Breast epithelium (tissue), 3 donors: Measurements from ENCODE around the gene SOWAHD.

Source experiments
- CTCF ChIP-seq, 3 donors: fragments of 450-650 bp; IDR thresholded peaks; one replicate each; pipeline ENCODE4 v1.5.1; 2016 to 2017; ENCODE audit warnings: antibody characterized with exemption in 3 of 3, mild to moderate bottlenecking in 3 of 3, moderate library complexity in 3 of 3
- POLR2A ChIP-seq: fragments of 450-650 bp; IDR thresholded peaks from one replicate; pipeline ENCODE4 v1.6.1; 2016; ENCODE audit warnings: antibody characterized with exemption, mild to moderate bottlenecking, moderate library complexity

GRCh38 chrX:119784747-119785446, 26.5 kb downstream of the SOWAHD start:
- TF ChIP-seq POLR2A (no peak), CTCF (IDR thresholded peaks at IDR 0.05) (no peak)
